Dermis blood vessel endothelial cell (primary cell): ENCODE measurements around the gene PHTF1. TPM values are rescaled to one million over a fixed set of nuclear protein-coding genes. Genes with fewer than 3 reads are reported as not detected.
A peak's percentile ranks its signal among the peaks of the same experiment; 100 is the strongest.

Experiments used
- DNase-seq: peaks from one replicate; pipeline ENCODE4 v3.0.0; 2010
- total RNA-seq: library from RNA; depleted of rRNA; stranded (reverse); fragments of >200 nt; gene quantifications from 2 replicates; pipeline ENCODE4 v1.2.3, GENCODE V29; 2014

Gene PHTF1
- total RNA-seq, result 65.7 and 69.4 TPM in 2 replicates

DNA sequence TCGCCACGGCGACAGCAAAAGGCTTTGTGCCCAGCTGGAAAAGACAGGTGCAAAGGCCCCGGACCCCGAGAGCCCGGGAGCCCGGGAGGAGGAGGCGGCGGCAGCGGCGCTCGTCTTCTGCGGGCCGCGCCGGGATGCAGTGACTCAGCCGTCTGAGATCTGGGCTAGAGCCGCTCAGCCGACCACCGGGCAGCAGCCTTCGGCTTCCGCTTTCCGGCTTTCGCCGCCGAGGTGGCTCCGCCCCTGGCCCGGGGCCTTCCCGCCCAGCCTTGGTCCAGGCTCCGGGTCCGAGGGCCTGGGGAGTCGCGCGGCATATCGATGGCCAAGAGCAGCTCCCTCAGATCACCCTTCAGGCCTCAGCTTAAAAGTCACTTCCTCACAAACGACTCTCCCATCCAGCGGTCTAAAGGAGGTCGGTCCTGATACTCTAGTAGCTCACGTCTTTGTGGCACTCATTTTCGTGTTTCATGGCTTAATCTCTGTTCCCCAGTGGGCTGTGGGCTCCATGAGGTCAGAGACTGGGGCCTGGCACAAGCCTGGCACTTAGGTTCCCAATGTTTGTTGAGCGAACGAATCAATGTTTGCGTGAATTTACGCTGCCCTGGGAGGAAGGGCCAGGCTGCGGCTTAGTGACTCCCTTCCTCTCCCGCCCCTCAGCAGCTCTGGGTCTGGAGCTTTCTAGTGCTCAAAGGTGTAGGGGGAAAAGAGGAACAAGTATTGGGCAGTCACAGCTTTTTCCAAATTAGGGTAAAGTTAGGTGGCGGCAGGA, at the start of gene PHTF1:
PHTF1 (minus strand) TSS at position 154 of the 769 bp plus-strand sequence. CDS start 783 bp downstream, outside the sequence.
- peak; percentile 87 for DNase-seq

DNA sequence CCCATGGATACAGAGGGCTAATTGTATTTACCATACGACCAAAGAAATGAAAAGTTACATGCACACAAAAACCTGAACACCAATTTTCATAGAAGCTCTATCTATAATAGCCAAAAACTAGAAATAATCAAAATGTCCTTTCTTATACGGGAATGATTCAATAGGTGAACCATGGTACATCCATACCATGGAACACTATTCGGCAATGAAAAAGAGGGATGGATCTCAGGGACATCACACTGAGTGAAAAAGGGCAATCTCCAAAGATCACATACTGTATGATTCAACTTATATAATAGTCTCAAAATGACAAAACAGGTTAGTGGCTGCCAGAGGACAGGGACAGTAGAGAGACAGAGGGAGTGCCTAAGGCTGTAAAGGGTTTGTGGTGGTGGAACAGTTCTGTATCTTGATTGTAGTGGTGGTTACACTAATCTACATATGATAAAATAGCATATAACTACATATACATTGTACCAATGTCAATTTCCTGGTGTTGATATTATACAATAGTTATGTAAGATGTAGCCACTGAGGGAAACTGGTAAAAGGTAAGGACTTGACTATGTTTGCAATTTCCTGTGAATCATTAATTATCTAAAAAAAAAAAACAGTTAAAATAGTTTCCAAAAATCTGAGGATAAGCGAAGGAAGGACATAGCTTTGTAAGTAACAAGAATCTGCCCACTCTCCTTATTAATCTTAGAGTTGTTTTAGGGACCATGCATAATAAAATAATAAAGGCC, 49.3 kb upstream of the PHTF1 start:
- peak; percentile 10 for DNase-seq

DNA sequence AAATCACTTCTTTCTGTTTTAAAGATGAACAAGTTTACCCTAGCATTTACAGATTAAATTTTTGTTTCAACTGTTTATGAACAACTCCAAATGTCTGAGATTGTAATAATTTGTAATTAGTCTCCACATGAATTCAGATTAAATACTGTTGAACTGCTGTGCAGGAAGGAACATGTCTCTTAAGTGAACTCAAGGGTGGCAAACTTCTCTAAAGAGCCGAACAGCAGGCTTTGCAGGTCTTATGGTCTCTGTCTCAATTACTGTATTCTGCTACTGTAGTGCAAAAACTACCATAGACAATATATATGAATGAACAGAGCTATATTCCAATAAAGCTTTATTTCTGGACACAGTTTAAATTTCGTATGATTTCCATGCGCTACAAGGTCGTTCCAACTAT, 46.4 kb upstream of the PHTF1 start:
- DNase-seq, result no peak

DNA sequence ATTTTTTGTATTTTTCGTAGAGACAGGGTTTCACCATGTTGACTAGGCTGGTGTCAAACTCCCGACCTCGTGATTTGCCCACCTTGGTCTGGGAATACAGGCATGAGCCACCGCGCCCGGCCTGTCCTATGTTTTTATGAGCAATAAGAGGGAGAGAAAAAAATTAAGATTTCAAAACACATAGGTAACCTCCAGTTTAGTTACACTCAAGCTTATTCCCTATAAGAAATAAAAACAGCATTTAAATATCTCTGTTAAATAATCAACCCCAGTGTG, 45.9 kb upstream of the PHTF1 start:
- no peak for DNase-seq

DNA sequence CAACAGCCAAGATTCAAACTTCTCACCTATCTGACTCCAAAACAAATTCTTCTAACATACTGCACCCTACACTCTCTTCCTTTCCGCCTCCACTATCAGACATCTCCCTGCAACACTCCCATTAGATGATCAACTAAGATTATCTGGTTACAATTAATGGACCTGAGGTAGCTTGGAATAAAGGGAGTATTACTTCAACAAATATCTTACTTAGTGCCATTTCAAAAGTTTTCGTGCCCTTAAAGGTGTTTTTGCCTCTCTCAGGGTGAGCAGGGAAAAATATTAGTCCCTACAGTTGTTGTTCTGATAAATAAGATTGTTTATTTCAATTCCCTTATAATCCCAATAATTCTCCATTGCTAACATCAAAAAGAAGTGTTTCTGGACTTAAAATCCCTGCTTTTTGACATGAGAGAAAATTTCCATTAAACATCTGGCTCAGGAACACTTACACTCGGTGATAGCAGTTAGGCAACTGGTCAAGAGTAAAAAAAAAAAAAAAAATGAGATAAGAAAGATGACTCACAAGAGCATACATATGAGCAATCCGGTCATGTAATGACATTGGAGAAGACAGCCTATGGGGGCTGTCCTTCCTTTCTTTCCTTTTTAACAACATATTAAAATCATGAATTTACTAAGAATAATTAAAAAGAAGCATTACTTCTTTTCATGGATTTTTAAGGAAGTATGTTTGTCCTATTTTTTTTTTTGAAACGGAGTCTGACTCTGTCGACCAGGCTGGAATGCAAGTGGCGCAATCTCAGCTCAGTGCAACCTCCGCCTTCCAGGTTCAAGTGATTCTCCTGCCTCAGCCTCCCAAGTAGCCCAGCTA, 45.4 kb upstream of the PHTF1 start:
- DNase-seq, result peak; percentile 43

DNA sequence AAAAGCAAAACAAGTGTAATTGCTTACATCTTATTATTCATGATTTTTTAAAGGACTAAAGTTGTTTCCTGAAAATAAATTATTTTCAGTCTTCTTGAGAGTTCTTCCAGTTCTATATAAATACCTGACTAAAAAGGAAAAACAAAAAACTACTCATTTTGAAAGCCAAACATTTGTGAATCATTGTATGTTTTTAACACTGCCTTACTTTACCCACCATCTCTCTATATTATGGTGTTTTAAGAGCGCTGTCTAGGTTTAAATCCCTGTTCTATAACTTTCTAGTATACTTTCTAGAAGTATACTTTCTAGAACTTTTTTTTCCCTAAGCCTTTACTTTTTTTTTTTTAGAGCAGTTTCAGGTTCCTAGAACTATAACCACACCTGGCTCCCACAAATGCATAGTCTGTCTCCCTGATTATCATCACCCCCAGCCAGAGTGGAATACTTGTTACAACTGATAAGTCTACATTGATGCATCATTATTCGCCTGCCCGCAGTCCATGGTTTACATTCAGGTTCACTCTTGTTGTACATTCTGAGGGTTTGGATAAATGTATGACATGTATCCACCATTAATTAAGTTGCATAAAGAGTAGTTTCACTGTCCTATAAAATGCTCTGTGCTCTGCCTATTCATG, 43.2 kb upstream of the PHTF1 start:
- no peak for DNase-seq

DNA sequence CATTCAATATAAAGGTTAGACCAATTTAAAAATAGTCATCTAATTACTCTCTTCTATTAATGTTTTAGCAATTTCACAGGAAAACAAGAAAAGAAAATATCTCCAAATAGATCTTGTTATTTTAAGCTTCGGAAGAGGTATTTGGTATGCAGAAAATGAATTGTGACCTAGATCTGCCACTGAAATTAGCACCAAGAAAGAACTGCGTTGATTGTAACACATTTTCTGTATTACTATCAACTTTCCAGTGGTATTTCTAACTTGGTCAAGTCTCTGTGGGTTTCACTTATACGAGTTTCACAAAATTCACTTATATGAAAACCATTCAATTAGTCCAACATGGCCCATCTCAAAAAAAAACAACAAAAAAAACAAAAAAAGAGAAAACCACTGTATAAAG, 41.2 kb upstream of the PHTF1 start:
- DNase-seq, result no peak

DNA sequence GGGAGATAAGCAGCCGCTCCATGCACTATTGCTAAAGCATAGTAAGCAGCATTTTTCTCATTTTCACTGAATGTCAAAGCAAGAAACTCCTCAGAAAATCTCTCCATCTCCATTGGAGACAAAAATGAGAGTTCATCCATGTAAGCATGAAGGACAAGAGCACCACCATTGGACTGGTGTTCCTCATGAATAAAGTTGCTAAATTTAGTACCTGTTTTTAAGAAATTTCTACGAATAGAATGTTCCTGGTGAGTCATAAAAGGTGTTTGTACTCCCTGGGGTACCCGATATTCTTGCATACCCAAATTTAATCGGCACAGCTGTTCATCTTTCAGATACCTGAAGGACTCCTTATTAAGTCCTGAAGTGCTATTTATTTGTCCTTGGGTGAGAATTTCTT, 38.2 kb upstream of the PHTF1 start:
- no peak for DNase-seq

DNA sequence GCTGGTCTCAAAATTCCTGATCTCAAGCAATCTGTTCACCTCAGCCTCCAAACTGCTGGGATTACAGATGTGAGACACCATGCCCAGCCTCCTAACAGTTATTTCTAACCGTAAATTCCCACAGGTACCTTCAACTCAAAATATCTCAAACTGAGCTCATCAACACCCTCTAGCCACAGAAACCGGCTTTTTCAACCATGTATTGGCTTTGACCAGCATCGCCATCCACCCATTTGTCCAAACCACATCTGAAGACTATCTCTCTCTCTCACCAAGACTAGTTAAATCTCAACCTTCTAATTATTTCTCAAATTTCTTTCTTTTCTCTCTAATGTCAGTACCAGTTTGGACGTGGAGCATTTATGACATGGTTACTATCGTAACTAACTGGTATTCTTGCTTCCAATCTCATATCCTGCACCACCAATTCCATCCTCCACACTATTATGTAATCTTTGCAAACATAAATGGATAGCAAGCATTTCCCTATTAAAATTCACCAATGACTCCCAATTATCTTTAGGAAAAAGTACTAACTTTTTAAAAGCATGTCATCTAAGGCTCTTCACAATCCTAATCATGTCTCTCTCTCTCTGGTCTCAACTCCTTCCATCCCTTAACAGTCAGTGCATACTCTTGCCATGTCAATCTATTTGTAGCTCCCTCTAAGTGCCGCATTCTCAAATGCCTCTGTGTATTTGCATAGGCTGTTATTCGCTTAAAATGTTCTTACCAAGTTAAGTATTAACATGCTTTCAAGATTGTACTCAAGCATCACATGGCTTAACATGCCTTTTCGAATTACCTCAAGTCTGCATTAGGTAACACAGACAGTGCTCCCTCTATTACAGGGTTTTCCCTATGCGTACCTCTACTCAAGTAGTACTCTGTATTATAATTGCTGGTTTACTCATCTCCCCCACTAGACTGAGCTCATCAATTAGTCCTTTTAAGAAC, 34.9 kb upstream of the PHTF1 start:
- no peak for DNase-seq

DNA sequence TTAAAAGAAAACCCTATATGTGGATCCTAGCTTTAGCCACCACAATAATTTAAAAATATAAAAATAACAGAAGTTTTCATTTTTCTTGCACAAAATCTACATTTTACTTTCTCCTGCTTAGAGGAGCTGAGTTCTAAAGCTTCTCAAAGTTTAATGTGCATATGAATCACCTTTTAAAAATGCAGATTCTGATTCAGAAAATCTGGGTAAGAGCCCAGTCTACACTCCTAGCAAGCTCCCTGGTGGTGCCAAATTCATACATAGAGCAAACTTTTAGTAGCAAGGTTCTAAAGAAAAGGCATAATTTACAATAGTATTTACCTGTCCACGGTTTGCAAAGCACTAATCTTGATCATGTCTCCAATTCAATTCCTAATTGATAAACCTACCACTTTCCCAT, 33.7 kb upstream of the PHTF1 start:
- DNase-seq, result no peak

DNA sequence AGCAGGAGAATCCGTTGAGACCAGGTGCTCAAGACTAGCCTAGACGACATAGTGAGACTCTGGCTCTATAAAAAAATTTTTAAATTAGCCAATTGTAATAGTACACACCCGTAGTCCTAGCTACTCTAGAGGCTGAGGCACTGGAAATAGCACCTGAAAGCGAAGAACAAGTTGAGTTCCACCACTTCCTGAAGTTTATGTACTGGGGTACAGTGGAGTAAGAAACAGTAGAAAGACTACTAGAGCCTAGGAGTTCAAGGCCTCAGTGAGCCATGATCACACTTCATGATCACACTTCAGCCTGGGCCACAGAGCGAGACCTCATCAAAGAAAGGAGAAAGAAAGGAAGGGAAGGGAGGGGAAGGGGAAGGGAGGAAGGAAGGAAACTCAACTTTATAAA, 33.2 kb upstream of the PHTF1 start:
- no peak for DNase-seq

DNA sequence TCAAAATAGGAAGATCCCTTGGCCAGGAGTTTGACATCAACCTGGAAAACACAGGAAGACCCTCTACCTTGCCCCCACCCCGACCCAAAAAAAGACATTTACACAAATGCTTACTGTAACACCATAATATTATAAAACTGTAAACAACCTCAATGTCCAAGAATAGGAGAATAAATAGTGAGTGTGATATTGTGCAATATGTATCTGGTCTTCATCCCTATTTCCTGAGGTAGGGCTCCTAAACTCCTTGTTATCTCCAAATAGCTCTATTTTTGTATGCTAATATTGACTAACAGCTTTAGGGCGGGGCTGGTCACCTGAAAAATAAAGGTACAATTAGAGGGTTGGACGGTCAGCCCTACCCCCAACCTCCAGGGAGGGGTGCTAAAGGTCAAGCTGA, 29.5 kb upstream of the PHTF1 start:
- DNase-seq, result no peak

DNA sequence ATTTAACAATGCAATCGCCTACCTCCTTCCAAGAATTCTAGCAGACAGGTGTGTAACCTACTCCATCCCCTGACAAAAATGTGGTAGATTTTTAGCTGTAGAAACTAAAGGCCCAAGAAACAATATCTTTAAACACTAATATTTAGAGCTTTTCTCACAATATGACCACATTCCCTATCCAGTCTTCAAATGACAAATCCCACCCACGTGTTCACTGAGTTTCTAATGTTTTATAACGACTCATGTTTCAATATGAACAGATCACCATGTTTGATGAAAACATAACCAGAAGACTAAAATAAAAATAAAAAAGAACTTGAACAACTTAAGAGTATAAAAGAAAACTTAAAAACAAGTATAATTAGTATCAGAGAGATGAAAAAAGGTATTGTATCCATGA, 28.4 kb upstream of the PHTF1 start:
- DNase-seq, result no peak

DNA sequence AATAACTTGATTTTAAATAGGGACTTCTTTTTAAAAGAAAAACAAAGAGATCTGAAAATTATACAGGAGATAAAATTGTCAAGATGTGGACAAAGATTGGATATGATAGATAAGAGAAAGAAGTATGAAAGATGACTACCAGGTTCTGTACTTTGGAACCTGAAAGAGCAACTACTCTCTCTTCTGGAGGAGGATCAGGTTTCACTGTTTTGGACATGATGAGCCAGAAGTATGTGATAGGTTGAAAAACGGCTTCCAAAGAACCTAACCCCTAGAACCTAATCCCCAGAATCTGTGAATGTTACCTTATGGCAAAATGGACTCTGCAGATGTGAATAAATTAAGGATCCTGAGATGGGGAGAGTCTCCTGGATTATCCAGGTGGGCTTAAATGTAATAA, 26.8 kb upstream of the PHTF1 start:
- no peak for DNase-seq

DNA sequence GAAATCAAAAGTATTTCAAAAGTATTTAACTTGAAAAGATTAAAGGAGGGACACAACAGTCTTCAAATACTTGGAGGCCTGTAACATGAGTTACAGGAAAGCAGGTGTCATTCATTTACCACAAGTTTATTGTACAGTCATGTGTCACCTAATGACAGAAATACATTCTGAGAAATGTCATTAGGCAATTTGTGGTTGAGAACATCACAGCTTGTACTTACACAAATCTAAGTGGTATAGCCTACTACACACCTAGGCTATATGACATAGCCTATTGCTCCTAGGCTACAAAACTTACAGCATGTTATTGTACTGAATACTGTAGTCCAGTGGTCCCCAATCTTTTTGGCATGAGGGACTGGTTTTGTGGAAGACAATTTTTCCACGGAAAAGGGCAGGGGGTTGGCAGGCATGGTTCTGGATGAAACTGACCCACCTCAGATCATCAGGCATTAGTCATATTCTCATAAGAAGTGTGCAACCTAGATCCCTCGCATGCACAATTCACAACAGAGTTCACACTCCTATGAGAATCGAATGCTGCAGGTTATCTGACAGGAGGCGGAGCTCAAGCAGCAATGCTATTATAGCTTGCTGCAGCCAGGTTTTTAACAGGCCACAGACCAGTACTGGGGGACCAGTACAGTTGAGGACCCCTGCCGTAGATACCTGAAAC, 25.0 kb upstream of the PHTF1 start:
- DNase-seq, result no peak

DNA sequence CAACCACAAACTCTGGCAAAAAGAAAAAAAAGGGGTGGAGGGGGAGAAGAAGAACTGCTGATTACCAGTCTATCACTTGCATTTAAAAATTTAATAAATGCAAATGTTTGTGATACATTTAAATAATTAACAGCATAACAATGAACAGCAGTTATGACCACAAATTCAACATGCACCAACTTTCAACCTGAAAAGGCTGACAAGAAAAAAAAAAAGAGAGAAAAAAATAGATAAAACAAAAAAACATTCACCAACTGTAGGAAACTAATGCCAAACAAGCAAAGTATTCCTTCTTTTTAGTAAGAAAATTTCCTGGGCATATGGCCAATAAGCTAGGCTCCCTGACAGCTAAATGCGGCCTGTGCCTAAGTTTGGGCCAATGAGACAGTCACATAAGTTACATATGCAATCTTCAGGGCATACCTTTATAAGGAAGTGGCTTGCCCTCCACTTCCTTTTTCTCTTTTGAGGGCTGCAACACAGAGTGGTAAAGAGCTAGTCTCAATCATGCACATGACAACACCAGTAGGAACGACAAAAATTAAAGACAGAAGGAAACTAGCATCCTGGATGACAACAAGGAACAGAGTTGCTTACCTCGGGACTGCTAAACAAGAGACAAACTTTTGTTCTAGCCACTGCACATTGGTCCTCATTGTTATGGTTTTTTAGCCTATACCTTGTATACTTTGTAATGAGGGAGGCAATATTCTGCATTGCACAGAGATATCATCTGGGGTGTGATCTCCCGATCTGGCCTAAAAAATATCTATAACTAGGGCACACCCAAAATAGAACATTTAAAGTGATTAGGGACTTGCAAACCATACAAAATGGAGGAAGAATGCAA, 24.2 kb upstream of the PHTF1 start:
- DNase-seq, result peak; percentile 35

DNA sequence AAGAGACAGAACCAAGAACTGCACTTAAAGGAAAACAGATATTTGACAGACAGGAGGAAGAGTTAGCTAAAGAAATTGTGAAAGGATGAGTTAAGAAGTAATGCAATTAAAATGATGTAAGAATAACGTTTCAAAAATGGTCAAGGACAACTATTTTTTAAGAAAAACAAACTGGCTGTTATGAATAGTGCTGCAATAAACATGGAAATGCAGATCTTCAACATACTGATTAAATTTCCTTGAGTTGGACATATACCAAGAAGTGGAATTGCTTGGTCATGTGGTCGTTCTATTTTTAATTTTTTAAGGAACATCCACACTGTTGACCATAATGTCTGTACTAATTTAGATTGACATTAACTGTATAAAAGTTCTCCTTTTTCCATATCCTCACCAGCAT, 23.1 kb upstream of the PHTF1 start:
- DNase-seq, result no peak

DNA sequence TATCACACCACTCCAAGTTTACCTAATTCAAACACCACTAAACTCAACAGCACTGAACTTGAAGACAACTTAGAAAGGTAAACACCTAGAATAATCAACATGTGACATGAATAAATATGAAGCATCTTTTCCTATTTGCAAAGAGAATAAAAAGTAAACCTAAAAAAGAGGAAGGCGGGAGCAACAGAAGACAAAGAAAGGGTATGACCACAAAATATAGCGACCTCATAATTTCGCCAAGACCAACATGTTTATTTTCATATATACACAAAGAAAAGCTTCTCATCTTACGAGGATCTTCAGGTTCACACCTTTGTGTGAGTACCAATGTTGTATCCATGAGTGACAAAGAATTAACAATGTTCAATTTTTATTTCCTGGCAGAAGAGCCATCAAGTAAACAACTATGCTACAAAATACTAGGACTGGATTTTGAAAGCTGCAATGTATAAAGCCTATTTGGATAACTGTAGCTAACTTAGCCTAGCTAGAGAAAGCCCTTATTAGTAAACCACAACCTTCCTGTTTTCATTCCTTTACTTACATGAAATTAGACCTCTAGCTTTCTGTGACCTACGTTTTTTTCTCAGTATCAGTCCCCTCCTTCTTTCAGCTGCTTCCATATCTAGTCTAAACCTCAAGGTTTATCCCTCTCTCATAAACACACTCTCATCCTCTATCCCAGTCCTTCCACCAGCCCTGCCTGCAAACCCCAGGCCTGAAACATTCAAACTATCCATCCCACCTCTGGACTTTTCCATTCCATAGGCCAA, 21.3 kb upstream of the PHTF1 start:
- no peak for DNase-seq

DNA sequence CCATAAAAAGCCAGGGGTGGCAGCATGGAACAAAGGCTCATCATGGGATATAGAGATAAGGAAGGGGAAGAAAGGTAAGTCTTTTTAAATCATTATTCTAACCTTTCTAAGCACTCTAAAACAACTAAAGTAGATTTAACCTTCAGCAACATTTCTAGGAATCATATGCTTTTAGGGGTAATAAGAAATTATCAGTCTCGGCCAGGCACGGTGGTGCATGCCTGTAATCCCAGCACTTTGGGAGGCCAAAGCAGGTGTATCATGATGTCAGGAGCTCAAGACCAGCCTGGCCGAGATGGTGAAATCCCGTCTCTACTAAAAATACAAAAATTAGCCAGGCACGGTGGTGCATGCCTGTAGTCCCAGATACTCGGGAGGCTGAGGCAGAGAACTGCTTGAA, 20.3 kb upstream of the PHTF1 start:
- no peak for DNase-seq

DNA sequence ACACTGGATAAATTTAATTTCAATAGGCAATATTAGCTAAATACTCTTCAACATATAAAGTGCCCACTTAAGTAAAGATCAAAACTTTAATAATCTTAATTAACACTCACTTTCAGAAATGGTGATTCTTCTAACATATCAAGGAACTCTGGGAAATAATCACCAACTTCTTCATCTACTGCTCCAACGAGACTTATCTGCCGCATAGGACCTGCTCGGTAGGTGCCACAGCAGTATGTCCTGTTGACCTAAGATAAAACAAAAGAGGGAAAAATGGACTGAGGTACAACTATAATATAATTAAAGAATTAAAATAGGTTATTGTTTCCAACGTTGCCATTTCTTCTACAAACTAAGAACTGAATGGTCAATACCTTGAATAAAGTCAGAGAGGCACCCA, 18.3 kb upstream of the PHTF1 start:
- no peak for DNase-seq
